Measurements from ENCODE around the gene CCAR1. TPM values are rescaled to one million over a fixed set of nuclear protein-coding genes. Genes with fewer than 3 reads are reported as not detected.

Gene CCAR1
- total and polyA plus RNA-seq, 10 of the 15 experiments (the other 5 are each of a cell fraction or from before 2014, with no cell fraction given): 35.5 to 124 (median 79.0) TPM

DNA sequence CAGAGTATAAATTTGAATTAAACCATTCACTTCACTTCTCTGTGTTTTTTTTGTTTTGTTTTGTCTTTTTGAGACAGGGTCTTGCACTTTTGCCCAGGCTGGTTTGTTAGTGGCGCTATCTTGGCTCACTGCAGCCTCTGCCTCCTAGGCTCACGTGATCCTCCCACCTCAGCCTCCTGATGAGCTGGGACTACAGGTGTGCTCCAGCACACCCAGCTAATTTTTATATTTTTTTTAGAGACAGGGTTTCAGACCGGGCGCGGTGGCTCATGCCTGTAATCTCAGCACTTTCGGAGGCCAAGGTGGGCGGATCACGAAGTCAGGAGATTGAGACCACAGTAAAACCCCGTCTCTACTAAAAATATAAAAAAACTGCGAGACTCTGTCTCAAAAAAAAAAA lies 69.4 kb downstream of the CCAR1 start:
- WGBS (ENCODE audit: insufficient coverage, insufficient replicate concordance, low lambda C conversion rate, missing lambda C conversion rate): 99% methylated on average over 10 of the region's 10 CpGs
- Histone ChIP-seq H3K79me2 (ENCODE audit: control insufficient read depth, insufficient read depth, low read length) (no peaks in the 10 kb centered on the region), H4K20me1 (ENCODE audit: control insufficient read depth, insufficient read depth) (no peaks in the 10 kb centered on the region), H3K4me2 (ENCODE audit: control insufficient read depth, insufficient read depth) (no peak overlapping the region), H3K27me3 (replicated peaks in 1 of 2; ENCODE audit: control insufficient read depth in 2 of 2, insufficient read depth in 2 of 2, low read length in 1 of 2) (no peaks in the 10 kb centered on the region), H3K36me3 (ENCODE audit: control insufficient read depth in 2 of 2, insufficient read depth in 2 of 2, low read length in 1 of 2) (peaks cover 0 to 50% of the 10 kb centered on the region in 2 experiments), H3K4me3 (no peak overlapping the region), H3K4me1 (ENCODE audit: control insufficient read depth, insufficient read depth, low read length) (no peaks in the 10 kb centered on the region), H3K9ac (ENCODE audit: control insufficient read depth, insufficient read depth, low read length) (no peak overlapping the region), H3K27ac (ENCODE audit: control insufficient read depth, insufficient read depth) (no peak overlapping the region), H3K9me3 (replicated peaks; ENCODE audit: control insufficient read depth, insufficient read depth, low read length) (no peaks in the 10 kb centered on the region), H2AFZ (ENCODE audit: control insufficient read depth, low read depth, low read length) (no peak overlapping the region)
- ChIA-PET RAD21 (ENCODE audit: unreplicated experiment) (no interaction called here), SMC1A (ENCODE audit: uncharacterized antibody, unreplicated experiment) (no interaction called here), POLR2A (no interaction called here), CTCF (no interaction called here)
- FAIRE-seq: no peak
- intact Hi-C loops (cut with micrococcal nuclease; ENCODE audit: unreplicated experiment) (loop anchor here (10.0 kb wide), 1 partner anchor 104 kb away; no protein-coding TSS in a partner anchor), in situ Hi-C loops (cut with MboI) (no loop called here)
- no TSS peak for BruUV-seq (replicated peaks)
- no peak for DNase-seq (ENCODE audit: low read depth, low spot score)
- TF ChIP-seq ZNF622 (IDR thresholded peaks at IDR 0.05) (no peak), JUND (IDR thresholded peaks at IDR 0.05; ENCODE audit: low read depth, low read length) (no peak), TCF3 (IDR thresholded peaks at IDR 0.05; ENCODE audit: borderline replicate concordance, insufficient read depth, low read depth, low read length) (no peak), SIX5 (IDR thresholded peaks at IDR 0.05; ENCODE audit: low read depth, low read length, severe bottlenecking) (no peak)
- TF ChIP-seq, protein P1, sequence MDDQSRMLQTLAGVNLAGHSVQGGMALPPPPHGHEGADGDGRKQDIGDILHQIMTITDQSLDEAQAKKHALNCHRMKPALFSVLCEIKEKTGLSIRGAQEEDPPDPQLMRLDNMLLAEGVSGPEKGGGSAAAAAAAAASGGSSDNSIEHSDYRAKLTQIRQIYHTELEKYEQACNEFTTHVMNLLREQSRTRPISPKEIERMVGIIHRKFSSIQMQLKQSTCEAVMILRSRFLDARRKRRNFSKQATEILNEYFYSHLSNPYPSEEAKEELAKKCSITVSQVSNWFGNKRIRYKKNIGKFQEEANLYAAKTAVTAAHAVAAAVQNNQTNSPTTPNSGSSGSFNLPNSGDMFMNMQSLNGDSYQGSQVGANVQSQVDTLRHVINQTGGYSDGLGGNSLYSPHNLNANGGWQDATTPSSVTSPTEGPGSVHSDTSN (IDR thresholded peaks at IDR 0.05; ENCODE audit: insufficient replicate concordance, low read depth, low read length): no peak
- ATAC-seq: no peak

DNA sequence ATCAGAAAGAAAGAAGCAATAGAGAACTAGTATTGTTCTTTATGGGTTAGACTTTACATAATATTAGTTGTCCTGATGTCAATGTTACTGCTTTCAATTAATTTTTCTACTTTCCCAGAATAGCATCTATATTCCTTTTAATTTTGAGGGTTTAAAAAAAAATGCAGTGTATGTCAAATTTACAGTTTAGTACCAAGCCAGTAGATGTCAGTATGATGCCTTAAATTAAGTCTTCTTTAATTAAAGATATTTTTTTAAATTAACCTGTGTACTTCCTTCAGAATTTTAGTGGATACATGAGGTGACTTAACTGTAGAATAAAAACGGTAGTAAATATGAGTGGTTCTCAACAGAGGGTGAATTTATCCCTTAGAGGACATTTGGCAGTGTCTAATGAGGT lies 71.1 kb downstream of the CCAR1 start:
- H3K27ac ChIP-seq (ENCODE audit: control insufficient read depth, insufficient read depth): no peak overlapping the region
- ATAC-seq: no peak
- H3K4me3 ChIP-seq: no peak overlapping the region
- DNase-seq (ENCODE audit: low read depth, low spot score): no peak
- H3K4me1 ChIP-seq (ENCODE audit: control insufficient read depth, insufficient read depth, low read length): no peaks in the 10 kb centered on the region
- BruUV-seq (replicated peaks): no TSS peak
- FAIRE-seq: no peak
- POLR2A ChIA-PET: no interaction called here
- no peaks in the 10 kb centered on the region for H3K79me2 ChIP-seq (ENCODE audit: control insufficient read depth, insufficient read depth, low read length)
- H3K4me2 ChIP-seq (ENCODE audit: control insufficient read depth, insufficient read depth): no peak overlapping the region
- RAD21 ChIA-PET (ENCODE audit: unreplicated experiment): no interaction called here
- intact Hi-C loops (cut with micrococcal nuclease; ENCODE audit: unreplicated experiment): loop anchor here (10.0 kb wide), 1 partner anchor 103 kb away; no protein-coding TSS in a partner anchor
- SMC1A ChIA-PET (ENCODE audit: uncharacterized antibody, unreplicated experiment): no interaction called here
- H4K20me1 ChIP-seq (ENCODE audit: control insufficient read depth, insufficient read depth): no peaks in the 10 kb centered on the region
- peaks cover 0 to 35% of the 10 kb centered on the region in 2 experiments for H3K36me3 ChIP-seq (ENCODE audit: control insufficient read depth in 2 of 2, insufficient read depth in 2 of 2, low read length in 1 of 2)
- no peaks in the 10 kb centered on the region for H3K27me3 ChIP-seq (replicated peaks in 1 of 2; ENCODE audit: control insufficient read depth in 2 of 2, insufficient read depth in 2 of 2, low read length in 1 of 2)
- no peak overlapping the region for H3K9ac ChIP-seq (ENCODE audit: control insufficient read depth, insufficient read depth, low read length)
- in situ Hi-C loops (cut with MboI): no loop called here
- CTCF ChIA-PET: no interaction called here
- 100% methylated on average over 1 of the region's 1 CpG for WGBS (ENCODE audit: insufficient coverage, insufficient replicate concordance, low lambda C conversion rate, missing lambda C conversion rate)
- H2AFZ ChIP-seq (ENCODE audit: control insufficient read depth, low read depth, low read length): no peak overlapping the region
- no peaks in the 10 kb centered on the region for H3K9me3 ChIP-seq (replicated peaks; ENCODE audit: control insufficient read depth, insufficient read depth, low read length)
- TF ChIP-seq ASH2L (IDR thresholded peaks at IDR 0.05; ENCODE audit: borderline replicate concordance, low read depth) (no peak), RCOR1 (conservative IDR thresholded peaks at IDR 0.05; ENCODE audit: low read depth, low read length) (no peak), SREBF2 (IDR thresholded peaks at IDR 0.05; ENCODE audit: low read length) (no peak), IRF4 (IDR thresholded peaks at IDR 0.05; ENCODE audit: low read depth, low read length) (no peak), RAD51 (IDR thresholded peaks at IDR 0.05) (no peak), MEF2A (IDR thresholded peaks at IDR 0.05; ENCODE audit: insufficient read depth, low read depth, low read length) (no peak), TARDBP (IDR thresholded peaks at IDR 0.05; ENCODE audit: borderline replicate concordance) (no peak), TCF12 (IDR thresholded peaks at IDR 0.05; ENCODE audit: low read depth, low read length) (no peak), IKZF1 (conservative IDR thresholded peaks at IDR 0.05) (no peak), USF2 (IDR thresholded peaks at IDR 0.05; ENCODE audit: borderline replicate concordance, low read depth, low read length) (no peak), NFIC (IDR thresholded peaks at IDR 0.05; ENCODE audit: low read depth, low read length) (no peak)
- TF ChIP-seq, protein P2, sequence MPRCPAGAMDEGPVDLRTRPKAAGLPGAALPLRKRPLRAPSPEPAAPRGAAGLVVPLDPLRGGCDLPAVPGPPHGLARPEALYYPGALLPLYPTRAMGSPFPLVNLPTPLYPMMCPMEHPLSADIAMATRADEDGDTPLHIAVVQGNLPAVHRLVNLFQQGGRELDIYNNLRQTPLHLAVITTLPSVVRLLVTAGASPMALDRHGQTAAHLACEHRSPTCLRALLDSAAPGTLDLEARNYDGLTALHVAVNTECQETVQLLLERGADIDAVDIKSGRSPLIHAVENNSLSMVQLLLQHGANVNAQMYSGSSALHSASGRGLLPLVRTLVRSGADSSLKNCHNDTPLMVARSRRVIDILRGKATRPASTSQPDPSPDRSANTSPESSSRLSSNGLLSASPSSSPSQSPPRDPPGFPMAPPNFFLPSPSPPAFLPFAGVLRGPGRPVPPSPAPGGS (IDR thresholded peaks at IDR 0.05; ENCODE audit: borderline replicate concordance, insufficient read depth, low read depth, low read length, poor library complexity, severe bottlenecking): no peak
